GM10266 (cell line): ENCODE results near the gene PUS1.

ENCODE experiments used
- DNase-seq: peaks from one replicate; pipeline ENCODE4 v3.0.0; 2012; ENCODE audit errors: extremely low spot score
- TF ChIP-seq, protein P1 (sequence below): IDR thresholded peaks from 2 replicates; pipeline ENCODE4 v1.5.1; 2012; ENCODE audit warnings: mild to moderate bottlenecking, low read depth; ENCODE audit not compliant: control insufficient read depth, insufficient read depth; ENCODE audit errors: missing control alignments

PUS1 gene

GRCh38 chr12:131918311-131919050 is 10.6 kb upstream of the PUS1 start:
- DNase-seq, result peak; percentile 47
- TF ChIP-seq, protein P1, sequence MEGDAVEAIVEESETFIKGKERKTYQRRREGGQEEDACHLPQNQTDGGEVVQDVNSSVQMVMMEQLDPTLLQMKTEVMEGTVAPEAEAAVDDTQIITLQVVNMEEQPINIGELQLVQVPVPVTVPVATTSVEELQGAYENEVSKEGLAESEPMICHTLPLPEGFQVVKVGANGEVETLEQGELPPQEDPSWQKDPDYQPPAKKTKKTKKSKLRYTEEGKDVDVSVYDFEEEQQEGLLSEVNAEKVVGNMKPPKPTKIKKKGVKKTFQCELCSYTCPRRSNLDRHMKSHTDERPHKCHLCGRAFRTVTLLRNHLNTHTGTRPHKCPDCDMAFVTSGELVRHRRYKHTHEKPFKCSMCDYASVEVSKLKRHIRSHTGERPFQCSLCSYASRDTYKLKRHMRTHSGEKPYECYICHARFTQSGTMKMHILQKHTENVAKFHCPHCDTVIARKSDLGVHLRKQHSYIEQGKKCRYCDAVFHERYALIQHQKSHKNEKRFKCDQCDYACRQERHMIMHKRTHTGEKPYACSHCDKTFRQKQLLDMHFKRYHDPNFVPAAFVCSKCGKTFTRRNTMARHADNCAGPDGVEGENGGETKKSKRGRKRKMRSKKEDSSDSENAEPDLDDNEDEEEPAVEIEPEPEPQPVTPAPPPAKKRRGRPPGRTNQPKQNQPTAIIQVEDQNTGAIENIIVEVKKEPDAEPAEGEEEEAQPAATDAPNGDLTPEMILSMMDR, result no peak

- no peak for DNase-seq
- TF ChIP-seq, protein P1, result no peak
These were observed 10.1 kb upstream of the PUS1 start for GRCh38 chr12:131919051-131919347.

DNA sequence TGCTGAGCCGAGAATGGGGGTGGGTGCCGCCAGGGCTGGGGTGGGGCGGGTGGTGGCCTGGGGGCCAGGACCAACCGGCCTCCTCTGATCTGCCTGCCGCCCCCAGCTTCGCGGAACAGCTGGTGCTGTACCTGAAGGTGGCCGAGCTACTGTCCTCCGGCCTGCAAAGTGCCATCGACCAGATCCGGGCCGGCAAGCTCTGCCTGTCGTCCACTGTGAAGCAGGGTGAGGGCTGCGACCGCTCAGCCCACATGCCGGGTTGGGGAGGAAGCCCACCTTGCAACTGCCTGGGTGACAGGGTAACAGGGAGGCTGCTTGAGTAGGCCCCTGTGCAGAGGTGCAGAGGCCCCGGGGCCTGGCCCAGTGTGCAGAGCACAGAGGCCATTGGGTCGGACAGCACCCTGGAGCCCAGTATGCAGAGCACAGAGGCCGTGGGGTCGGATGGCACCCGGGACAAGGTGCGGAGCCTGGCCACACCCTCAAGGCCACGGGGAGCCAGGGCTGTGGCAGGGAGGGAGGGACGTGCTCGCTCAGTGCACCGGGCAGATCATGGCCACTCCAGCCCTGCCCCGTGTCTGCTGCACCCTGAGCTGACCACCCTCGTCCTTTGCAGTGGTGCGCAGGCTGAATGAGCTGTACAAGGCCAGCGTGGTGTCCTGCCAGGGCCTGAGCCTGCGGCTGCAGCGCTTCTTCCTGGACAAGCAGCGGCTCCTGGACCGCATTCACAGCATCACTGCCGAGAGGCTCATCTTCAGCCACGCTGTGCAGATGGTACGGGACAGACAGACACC is 9.5 kb upstream of the PUS1 start:
- peak; percentile 27 for DNase-seq
- TF ChIP-seq, protein P1, result no peak

DNA sequence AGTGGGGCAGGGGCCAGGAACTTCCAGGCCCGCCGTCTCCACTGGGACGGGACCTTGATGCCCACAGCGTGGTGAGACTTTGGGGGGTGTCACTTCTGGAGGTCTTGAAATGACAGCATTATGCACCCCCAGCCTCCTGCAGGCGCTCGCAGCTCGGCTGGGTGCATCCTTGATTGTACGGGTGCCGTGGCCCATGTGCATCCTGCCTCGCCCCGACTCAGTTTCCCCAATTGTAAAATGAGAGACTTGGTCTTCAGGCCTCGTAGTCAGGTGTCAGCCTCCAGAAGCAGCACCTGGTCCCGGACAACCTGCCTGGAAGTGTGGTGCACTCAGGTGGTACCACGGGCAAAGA is 8.9 kb upstream of the PUS1 start:
- TF ChIP-seq, protein P1, result no peak
- DNase-seq, result no peak

GRCh38 chr12:131920902-131921840 is 7.9 kb upstream of the PUS1 start:
- no peak for DNase-seq
- TF ChIP-seq, protein P1, result no peak

DNA sequence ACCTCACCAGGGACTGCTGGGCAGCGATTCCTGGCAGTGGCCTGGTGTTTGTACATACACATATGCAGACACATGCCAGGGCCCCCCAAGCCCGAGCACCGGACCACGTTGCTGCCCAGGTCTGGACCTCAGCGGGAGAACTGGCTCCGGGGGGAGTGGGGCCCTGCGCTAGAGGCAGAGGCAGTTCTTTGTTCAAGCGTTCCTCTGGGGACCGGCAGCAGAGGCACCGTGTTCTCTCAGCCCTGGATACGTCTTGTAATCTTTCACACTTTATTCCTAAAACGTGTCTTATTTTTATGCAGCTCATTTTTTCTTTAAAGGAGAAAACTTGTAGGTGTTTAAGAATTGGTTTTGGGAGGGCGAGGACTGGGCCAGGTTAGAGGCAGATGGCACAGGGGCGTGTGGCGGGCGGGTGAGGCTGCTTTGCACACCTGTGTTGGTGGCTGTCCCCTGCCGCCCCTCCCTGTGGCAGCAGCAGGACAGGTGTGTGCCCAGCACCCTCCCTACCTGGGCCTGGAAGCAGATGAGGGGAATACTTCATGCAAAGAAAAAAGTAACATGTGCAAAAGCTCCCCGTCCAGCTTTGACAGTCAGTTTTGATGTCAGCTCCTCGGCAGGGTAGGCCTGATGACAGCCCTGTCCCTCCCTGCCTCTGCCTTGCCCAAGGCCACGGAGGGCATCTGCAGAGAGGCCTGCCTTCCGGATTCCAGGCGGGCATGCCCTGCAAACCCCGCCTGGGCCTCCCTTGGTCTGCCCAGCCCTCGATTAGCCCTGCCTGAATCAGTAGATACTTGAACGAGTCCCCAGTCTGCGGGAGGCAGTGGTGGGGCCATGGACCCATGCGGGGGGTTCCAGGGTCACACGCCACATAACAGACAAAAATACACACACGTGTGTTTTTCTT is 7.0 kb upstream of the PUS1 start:
- TF ChIP-seq, protein P1, result no peak
- no peak for DNase-seq
